GM21737 (cell line): ENCODE data around the gene NDUFB11.
"Not testable (repeated sequence)": the region's sequence is repeated elsewhere in the genome, so short reads cannot be mapped to it uniquely, and the experiment has no call there.

Experiments used
- ATAC-seq: cut with Tn5 transposase; IDR thresholded peaks from one replicate; pipeline ENCODE4 v1.9.1; 2021; ENCODE audit warnings: mild to moderate bottlenecking, moderate library complexity; ENCODE audit not compliant: unreplicated experiment

Gene NDUFB11

DNA sequence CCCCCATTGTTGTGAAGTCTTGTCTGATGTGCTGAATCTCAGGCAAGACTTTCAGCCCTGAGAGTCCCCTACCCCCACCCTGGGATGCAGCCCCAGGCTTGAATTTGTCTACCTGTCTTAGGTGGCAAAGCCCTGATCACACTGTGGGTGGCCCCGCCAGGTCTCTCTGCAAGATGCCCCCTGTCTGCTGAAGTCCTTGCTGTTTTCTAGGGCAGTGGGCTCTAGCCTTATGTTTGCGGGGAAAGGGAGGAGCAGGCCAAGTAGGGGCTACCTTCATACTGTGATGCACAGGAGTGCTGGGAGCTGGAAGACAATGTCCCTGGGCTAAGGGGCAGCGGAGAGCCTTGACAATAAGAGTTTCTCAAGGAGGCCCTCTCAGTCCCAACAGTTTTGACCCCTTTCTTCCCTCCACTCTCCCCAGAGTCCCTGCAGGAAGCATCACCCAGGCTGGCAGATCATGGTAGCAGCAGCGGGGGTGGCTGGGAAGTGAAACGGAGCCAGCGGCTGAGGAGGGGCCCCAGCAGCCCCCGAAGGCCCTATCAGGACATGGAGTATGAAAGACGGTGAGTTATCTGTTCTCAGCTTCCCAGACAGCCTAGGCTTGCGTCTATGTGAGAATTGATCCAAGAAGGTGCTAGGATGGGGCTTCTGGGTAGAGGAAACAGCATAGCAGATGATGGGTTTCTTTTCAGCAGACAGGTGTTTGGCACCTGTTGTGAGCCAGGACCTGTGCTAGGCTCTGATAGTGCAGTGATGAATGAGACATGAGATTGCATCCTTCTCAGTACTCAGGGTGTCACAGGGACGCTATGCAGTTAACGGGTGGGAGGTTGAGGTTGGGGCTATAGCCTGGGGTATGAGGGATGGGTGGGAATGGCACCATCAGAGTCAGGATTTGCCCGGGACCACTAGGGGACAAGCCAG, 2.7 kb upstream of the NDUFB11 start:
- ATAC-seq: no peak

GRCh38 chrX:47146121-47146935, 1.8 kb upstream of the NDUFB11 start:
- no peak for ATAC-seq

DNA sequence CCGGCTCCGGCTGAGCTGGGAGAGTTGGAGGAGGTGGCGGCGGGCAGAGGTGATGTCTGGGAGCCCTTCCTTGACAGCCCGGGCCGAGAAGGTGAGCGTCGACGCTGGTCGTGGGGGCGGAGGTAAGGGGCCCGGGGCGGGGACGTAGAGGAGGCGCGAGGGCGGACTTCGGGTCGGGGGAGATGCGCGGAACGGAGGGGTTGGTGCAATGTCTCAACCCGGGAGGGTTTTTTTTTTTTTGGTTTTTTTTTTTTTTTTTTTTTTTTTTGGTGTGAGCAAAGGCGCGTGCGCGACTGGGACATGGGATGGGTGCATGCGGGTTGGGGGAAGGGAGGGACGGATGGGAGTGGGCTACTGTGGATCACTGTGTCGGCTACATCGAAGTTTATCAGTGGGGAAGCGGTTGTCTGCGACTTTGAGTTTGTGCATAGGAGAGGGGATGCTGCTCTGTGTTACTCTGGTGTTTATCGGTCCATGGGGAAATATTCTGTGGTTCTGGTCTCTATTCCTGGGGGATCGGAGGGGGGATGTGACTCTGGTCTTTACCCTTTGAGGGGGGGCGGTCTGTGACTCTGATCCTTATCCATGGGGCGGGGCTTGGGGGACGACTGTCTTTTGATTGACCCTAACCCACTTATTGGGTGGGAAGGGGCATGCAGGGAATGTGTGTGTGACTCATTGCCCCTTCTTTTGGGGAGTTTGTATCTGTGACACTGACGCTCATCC, 1.1 kb upstream of the NDUFB11 start:
- peak; percentile 8 for ATAC-seq

- peak; percentile 14 for ATAC-seq
These were observed 442 bp downstream of the NDUFB11 start for GRCh38 chrX:47143894-47144625.

DNA sequence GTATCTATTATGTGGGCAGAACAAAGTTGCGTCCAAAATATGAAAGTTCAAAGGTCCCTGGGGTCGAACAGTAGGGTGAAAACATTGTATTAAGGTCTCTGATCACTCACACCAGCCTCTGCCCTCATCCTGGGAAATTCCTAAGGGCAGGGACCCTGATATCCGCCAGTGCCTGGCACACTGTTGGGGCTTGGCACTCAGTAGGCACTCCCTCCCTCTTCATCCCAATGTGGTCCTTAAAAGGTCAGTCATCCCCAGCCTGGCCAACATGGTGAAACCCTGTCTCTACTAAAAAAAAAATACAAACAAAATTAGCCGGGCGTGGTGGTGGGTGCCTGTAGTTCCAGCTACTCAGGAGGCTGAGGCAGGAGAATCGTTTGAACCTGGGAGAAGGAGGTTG, 6.3 kb downstream of the NDUFB11 start:
- no peak for ATAC-seq

GRCh38 chrX:47135650-47136049, 8.9 kb downstream of the NDUFB11 start:
- ATAC-seq: not testable (repeated sequence)

- no peak for ATAC-seq
These were observed 11.0 kb downstream of the NDUFB11 start for GRCh38 chrX:47133493-47133892.

- ATAC-seq: no peak
These were observed 14.6 kb downstream of the NDUFB11 start for GRCh38 chrX:47129899-47130358.

DNA sequence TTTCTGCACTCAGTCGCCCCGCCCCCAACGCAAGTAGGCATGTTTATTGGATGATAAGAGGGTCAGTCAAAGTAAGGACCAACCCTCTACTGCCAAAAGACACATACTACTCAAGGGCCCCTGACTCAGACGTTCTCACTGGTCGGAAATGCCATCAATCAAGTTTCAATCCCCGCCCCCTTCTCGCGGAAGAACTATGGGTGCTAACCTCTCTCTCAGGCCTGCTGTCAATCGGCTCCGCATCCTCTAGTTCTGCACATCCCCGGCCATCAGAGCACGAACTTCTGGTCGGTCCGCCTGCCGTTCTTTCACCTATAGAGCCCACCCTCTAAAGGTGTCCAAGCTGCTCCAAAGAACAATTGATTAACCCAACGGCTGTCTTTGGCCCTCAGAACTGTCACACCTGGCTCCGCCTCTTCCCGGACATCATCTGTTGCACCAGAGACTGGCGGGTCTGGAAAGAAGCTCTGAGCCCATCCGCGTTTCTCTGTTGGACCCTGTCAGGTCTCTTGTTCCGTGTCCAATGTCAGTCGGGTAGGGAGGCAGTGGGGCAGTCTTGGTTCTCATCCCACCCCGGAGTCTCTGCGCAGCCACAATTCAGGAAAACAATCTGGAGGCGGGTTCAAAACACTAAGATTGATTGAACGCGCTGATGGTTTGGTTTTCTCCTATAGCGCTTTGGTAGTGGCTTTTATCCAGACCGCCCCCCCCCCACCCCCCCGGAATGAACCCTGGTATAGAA, 15.2 kb downstream of the NDUFB11 start:
- peak; percentile 98 for ATAC-seq

DNA sequence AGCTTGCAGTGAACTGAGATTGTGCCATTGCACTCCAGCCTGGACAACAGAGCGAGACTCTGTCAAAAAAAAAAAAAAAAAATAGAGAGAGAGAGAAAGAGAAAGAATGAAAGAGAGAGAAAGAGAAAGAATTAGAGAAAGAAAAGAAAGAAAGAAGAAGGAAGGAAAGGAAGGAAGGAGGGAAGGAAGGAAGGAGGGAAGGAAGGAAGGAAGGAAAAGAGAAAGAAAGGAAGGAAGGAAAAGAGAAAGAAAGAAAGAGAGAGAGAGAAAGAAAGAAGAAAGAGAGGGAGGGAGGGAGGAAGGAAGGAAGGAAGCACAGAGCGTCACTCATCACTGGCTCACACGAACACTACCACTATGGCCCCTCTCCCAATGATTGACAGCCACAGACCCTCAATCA, 20.0 kb downstream of the NDUFB11 start:
- not testable (repeated sequence) for ATAC-seq

DNA sequence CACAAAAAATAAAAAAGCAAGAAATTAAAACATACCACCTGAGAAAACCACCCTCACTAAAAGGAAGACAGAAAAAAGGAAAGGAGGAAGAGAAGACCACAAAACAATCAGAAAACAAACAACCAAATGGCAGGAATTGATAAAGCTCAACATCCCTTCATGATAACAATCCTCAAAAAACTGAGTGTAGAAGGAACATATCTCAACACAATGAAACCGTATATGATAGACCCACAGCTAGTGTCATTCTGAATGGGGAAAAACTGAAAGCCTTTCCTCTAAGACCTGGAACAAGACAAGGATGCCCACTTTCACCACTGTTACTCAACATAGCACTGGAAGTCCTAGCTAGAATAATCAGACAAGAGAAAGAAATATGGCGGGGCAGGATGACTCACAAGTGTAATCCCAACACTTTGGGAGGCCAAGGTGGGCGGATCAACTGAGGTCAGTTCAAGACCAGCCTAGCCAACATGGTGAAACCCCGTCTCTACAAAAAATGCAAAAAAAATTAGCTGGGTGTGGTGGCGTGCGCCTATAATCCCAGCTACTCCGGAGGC, 27.9 kb downstream of the NDUFB11 start:
- ATAC-seq: not testable (repeated sequence)

DNA sequence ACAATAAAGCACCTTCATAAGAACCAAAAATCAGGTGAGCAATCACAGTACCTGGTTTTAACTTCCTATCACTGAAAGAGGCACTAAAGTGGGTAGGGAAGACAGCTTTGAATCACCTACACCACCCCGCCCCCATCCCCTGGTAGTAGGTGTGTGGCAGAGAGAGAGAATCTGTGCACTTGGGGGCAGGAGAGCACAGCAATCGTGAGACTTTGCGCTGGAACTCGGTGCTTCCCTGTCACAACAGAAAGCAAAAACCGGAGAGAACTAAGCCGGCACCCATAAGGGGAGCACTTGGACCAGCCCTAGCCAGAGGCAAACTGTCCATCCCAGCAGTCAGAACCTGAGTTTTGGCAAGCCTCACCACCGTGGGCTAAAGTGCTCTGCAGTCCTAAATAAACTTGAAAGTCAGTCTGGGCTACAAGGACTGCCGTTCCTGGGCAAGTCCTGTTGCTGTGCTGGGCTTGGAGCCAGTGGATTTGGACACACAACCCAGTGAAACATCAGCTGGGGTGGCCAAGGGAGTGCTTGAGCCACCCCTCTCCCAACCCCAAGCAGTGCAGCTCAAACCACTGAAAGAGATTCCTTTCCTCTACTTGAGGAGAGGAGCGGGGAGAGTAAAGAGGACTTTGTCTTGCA, 32.1 kb downstream of the NDUFB11 start:
- ATAC-seq: no peak

DNA sequence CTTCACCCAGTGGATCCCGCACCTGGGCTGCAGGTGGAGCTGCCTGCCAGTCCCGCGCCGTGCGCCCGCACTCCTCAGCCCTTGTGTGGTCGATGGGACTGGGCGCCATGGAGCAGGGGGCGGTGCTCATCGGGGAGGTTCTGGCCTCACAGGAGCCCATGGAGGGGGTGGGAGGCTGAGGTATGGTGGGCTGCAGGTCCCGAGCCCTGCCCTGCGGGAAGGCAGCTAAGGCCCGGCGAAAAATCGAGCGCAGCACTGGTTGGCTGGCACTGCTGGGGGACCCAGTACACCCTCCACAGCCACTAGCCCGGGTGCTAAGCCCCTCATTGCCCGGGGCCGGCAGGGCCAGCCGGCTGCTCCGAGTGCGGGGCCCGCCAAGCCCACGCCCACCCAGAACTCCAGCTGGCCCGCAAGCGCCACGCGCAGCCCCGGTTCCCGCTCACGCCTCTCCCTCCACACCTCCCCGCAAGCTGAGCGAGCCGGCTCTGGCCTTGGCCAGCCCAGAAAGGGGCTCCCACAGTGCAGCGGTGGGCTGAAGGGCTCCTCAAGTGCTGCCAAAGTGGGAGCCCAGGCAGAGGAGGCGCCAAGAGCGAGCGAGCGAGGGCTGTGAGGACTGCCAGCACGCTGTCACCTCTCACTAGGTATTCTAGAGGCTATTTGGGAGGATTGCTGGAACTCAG, 33.4 kb downstream of the NDUFB11 start:
- ATAC-seq: not testable (repeated sequence)

DNA sequence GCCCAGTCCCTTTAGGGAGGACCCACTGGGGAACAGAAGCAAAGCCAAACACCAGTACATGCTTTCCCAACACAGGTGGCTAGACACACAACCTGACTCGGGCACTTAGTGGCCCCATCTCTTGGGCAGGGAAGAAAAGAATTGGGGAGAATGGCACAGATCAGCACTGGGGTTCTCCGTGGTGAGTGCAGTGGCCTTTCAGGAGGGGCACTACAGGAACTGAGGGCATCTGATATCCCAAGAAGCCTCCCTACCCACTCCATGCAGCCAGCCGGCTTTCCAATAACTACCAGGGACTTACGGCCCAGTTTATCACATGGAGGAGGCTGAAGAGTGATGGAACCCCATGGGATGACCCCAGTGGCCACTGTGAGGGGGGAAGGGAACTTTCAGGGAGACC, 43.3 kb downstream of the NDUFB11 start:
- ATAC-seq: no peak

GRCh38 chrX:47098338-47099094, 46.0 kb downstream of the NDUFB11 start:
- no peak for ATAC-seq

DNA sequence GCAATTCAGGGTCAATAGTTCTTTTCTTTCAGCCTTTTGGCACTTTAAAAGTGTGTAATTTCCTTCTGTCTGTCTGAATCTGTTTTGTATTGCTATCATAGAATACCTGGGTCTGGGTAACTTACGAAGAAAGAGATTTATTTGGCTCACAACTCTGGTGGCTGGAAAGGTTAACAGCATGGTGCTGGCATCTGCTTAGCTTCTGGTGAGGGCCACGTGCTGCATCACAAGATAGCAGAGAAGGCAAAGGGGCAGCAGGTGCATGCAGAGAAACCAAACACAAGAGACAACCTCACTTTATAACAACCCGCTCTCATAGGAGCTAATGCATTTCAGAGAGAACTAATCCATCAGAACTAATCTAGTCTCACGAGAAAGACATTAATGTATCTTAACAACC, 47.5 kb downstream of the NDUFB11 start:
- ATAC-seq: no peak

DNA sequence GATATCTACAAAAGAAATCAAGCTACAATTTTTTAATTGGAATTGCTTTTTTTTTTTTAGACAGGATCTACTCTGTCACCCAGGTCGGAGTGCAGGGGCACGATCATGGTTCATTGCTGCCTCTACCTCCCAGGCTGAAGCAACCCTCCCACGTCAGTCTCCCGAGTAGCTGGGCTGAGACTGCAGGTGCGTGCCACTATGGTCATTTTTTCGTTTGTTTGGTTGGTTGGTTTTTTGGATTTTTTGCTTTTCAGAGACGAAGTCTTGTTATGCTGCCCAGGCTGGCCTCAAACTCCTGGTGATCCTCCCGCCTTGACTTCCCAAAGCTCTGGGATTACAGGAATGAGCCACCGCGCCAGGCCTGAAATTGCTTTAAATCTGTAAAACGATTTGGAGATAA, 50.6 kb downstream of the NDUFB11 start:
- ATAC-seq: no peak

GRCh38 chrX:47093248-47093647, 51.3 kb downstream of the NDUFB11 start:
- no peak for ATAC-seq
